Kasumi-1 (cell line): Measurements from ENCODE around the gene ESF1.
A peak's percentile ranks its signal among the peaks of the same experiment; 100 is the strongest.
"Not testable (repeated sequence)": the region's sequence is repeated elsewhere in the genome, so short reads cannot be mapped to it uniquely, and the experiment has no call there.

Experiments
- DNase-seq, 2 experiments: peaks; one replicate each; lab custom pipeline; 2025; lab: John Stamatoyannopoulos, UW

The ESF1 gene

DNA sequence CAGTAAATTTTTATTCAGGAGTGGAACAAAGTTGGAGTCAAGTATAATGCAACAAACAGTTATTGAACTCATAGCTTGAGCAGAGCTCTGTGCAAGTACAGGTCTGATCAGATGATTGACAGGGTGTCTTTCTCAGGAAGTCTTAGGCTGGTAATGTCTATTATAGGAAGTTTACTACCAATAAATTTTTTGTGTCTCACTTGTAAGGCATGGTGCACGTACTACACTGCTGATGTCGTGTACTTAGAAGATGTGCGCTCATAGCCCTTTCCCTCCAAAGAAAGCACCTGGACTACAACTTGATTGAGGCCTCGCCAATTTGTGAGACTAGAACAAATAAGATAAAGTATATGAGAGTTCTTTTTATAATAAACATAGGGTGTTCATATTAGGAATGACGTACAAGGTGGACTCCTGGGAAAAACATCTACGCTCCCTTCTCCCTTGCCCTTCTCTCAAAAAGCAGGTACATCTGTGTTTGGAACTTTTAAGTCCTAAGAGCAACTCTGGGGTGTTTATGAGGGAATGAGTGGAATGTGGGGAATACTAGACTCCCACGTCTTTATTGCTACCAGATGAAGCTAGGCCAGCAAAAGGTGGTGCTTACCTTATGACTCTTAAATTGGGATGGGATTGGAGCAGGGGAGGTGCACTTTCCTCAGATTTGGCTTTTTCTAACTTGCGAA, 1.6 kb upstream of the ESF1 start:
- DNase-seq = no peak

DNA sequence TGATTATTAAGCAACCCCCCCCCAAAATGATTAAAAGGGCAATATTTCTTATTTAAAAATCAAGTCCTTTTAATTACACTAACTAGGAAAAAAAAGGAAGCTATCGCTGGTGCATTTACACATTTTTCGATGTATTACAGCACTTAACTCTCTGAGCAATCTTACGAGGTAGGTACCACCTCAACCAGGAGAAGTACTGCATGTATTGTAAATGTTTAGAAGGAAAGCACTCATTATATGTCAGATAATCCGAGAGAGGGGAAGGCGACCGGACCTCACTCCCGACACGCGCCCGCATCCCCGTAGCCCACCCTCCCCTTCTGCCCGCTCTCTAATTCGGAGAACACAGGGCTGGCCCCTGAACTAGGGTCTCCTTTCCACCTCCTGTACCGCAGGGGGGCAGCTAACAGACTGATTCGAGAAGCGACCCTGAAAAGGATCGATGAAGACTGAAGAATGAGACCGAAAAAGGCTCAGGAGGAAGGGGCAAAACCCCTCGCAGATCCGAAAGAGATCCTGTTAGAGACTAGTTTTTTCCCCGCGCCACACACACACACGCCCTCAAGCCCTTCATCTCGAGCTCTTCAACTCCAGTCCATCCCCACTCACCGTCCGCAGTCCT, 337 bp downstream of the ESF1 start:
- no peak for DNase-seq

DNA sequence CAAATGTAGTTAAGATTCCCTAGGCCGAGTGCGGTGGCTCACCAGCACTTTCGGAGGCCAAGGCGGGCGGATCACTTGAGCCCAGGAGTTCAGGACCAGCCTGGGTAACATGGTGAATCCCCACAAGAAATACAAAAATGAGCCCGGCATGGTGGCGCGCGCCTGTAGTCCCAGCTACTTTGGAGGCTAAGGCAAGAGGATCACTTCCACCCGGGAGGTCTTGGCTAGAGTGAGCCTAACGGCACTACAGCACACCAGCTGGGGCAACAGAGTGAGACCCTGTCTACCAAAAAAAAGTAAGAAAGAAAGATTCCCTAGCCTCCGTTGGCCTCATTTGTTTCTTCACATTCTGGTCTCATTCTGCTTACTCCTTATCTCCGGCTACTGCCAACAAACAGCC, 1.2 kb downstream of the ESF1 start:
- no peak for DNase-seq

DNA sequence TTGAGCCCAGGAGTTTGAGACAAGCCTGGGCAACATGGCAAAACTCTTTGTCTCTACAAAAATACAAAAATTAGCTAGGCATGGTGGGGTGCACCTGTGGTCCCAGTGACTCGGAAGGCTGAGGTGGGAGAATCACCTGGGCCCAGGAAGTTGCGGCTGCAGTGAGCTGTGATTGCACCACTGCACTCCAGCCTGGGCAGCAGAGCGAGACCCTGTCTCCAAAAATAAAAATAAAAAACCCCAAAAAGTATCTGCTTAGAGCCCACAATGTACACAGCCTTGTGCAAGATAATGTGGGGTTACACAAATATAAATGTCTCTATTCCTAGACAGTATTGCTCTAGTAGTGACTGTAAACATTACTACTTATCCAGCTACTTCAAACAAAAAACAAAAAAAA, 5.9 kb downstream of the ESF1 start:
- no peak for DNase-seq

DNA sequence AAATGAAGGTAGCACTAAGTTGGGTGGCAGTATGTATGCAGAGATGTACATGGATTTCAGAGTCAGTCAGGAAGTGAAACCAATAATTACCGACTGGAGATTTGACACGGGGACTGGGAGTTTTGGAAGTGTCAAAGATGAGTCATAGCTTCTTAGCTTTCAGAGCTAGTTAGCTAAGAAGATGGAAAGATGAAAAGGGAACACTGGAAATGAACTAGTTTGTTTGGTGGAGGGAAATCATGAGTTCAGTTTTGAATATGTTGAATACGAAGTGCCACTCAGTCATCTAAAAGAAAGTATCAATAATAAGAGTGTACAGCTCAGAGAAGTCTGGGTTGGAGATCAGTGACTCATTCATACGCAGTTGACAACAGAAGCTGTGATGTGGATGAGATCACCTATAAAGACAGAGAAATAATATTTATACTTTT, 7.5 kb downstream of the ESF1 start:
- DNase-seq = no peak

DNA sequence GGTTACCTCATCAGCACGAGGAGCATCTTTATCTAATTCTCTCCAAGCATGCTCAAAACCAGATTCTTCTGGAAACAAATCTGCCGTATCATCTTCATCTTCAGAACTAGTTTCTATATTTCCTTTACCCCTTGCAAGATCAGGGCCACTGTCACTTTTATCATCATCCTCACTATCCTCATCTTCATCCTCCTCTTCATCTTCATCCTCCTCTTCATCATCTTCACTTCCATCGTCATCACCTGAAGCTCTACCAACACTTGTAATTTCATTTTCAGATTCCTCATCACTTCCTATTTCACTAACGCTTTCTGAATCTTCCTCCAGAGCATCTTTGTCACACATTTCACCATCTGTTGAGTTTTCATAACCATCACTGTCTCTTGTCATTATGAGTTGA, 8.9 kb downstream of the ESF1 start:
- DNase-seq = no peak

DNA sequence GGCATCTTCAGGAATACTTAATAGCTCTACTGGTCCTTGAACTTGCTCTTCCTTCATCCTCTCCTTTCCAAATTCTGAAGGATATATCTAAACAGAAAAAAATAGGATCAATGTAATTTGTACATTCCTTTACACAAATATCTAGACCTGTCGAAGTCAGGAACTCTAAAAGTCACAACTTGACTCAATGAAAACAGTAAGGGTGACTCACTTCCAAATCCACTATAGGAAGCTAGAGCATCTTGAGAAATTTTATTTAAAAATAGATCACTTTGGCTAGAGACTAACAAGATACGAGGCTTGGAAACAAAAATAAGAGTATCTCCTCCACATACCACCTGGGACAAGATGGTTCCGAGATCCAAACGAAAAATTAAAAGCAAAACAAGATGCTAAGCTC, 12.2 kb downstream of the ESF1 start:
- DNase-seq = no peak

DNA sequence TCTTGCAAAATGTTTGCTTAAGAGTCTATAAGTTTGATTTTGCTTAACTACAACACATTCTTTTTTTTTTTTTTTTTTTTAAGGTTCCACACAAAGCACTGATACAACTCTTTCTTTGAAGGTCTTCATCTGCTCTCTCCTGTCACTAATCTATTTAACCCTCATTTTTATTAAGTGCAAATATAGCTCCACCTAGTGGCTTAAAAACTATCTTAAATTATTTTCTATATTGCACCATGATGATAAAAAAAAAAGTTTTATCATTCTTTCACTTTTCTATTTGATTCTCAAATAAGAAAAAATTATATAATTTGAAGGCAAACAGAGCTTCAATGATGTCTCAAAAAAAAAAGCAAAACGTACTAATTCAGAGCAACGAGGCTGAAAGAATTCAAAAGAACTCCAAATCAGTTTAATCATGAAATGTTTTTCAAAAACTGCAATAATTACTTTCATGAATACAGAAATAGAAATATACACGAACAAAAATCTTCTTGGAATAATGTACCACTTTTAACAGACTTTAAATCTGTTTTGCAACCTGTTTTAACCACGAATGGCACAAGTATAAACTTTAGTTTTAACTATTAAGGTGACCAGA, 12.8 kb downstream of the ESF1 start:
- peak; percentile 66 to 90 for DNase-seq

DNA sequence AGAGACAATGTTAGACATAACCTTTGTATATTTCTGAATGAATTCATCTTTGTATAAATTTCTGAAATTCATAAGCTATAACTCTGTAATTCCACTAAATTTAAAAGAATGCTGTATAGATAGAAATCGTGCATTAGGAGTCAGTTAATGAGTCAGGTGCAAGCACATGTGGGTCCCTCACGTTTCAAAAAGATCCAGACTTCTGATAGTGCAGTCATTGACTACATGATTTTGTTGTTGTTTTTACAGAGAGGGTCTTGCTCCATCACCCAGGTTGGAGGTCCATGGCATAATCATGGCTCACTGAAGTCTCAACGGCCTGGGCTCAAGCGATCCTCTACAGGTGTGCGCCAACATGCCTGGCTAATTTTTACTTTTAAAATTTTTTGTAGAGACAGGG, 14.6 kb downstream of the ESF1 start:
- DNase-seq = no peak

DNA sequence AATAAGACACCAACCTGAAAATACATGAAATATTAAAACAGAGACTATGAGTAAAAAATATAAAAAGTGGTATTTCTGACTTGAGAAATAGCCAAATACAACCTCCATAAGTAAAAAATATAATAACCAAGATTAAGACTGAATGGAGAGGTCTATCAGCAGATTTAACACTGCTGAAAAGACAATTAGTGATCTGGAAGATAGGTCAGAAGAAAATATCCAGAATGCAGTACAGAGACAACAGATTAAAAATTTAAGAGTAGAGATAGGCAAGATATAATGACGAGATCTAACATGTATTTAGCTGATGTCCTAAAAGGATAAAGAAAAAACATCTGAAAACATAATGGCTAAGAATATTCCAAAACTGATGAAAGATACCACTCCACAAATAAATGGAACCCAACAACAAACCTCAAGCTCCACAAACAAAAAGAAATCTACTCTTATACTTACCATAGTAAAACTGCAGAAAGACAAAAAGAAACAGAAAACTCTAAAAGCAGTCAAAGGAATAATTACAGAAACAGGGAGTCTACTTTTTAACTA, 18.8 kb downstream of the ESF1 start:
- DNase-seq = no peak

DNA sequence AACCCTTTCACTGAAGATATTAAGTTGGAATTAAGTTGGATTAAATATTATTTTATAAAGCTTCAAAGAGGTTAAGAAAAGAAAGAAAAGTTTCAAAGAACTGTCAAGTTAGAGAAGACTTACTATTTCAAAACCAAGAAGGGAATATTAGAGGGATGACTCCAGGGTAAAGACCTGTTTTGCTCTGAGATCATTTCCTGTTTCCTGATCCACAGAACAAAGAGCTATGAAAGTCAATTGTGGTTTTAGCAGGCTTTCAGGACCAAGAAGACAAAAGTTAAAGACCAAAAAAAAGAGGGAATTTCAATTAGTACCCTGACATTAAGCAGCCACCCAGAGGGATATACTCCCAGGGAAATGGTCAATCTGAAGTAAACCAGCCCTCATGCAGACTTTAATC, 19.4 kb downstream of the ESF1 start:
- peak; percentile 14 to 16 for DNase-seq

DNA sequence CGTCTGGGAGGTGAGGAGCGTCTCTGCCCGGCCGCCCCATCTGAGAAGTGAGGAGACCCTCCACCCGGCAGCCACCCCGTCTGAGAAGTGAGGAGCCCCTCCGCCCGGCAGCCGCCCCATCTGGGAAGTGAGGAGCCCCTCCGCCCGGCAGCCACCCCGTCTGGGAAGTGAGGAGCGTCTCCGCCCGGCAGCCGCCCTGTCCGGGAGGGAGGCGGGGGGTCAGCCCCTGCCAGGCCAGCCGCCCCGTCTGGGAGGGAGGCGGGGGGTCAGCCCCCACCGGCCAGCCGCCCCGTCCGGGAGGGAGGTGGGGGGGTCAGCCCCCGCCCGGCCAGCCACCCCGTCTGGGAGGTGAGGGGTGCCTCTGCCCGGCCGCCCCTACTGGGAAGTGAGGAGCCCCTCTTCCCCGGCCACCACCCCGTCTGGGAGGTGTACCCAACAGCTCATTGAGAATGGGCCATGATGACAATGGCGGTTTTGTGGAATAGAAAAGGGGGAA, 24.2 kb downstream of the ESF1 start:
- DNase-seq = not testable (repeated sequence)

DNA sequence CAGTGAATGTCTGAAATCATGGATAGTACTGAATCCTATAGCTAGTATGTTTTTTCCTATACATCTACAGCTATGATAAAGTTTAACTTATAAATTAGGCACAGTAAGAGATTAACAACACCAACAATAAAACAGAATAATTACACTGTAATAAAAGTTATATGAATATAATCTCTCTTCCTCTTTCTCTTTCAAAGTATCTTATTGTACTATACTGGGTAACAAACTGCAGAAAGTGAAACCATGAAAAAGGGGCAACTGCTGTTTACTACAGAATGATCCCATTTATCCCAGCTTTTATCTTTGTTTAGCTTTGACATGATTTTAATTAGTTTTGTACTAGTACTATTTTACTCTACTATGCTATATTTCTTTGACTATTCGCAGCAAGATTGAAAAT, 25.8 kb downstream of the ESF1 start:
- peak in 1 of 2 experiments; percentile 9 for DNase-seq

DNA sequence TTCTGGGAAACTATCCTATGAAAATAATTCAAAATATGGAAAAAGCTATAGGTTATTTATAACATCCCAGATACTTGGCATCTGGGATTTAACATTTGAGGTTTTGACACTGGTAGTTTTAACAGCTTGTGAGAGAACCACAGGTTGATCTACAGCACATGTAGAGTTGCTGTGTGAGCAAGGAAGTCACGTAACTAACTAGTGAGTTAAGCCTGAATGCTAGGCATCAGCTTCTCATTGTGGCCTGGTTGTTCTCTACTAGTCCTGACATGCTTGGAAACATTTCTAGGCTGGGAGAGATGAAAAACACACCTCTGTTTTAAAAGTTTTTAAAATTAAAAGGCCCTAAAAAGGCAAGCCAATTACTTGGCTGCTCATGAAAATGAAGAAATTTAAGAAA, 28.2 kb downstream of the ESF1 start:
- DNase-seq = no peak

DNA sequence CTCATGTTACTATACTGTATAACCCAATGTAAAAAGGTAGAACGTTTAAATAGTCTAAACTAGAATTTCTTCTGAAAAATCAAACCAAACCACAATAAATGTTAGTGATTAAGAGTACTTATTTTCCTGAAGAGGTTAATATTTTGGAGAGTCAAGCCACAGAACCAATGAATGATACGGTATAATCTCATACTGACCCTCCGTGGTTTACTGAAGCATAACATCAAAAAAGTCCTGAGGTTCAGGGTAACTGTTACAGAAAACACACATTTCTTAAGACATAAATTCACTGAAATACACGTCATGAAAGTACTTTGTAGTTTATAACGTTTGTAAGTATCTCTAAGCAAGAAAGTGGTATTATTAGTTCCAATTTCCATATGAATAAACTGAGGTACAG, 28.9 kb downstream of the ESF1 start:
- DNase-seq = no peak

DNA sequence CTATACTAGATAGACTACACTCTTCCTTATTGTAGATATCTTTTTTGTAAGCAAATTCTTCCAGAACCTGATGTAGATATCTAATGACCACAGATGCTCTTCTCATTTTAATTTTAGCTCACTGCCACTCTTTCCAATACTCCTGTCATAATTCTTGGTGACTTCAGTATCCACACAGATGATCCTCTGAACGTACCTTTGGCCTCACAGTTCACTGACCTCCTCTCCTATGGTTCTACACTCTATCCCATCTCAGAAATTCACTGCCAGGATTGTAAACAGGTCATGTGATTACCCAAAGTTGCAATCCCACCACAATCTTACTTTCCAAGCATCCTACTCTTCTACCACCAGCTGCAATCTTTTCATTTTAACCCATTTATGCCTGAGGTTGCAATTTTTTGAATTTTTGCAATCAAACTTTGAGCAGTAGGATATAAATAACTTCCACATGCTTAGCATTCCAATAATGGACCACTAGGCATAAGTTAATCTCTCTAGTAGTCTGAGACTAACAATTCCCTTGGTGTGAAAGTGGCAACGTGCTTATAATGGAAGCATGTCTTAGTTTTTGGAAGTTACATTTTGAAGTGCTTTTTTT, 31.2 kb downstream of the ESF1 start:
- no peak for DNase-seq

DNA sequence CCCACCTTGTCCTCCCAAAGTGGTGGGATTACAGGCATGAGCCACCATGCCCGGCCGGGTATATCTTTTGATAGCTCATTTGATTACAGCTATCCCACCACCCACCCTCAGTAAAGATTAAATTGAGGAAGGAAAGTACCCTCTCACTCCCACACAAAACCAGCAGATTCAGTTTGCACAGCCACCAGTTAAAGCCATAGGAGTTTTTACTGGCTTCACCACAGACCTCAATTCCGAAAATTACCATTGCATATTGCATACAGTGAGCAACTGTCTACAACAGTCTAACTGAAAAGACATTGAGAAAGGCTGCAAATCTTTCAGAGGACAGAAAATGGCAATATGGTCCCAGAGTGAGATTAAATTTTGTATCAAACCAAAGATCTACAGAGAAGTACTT, 34.9 kb downstream of the ESF1 start:
- DNase-seq = peak; percentile 83 to 85

DNA sequence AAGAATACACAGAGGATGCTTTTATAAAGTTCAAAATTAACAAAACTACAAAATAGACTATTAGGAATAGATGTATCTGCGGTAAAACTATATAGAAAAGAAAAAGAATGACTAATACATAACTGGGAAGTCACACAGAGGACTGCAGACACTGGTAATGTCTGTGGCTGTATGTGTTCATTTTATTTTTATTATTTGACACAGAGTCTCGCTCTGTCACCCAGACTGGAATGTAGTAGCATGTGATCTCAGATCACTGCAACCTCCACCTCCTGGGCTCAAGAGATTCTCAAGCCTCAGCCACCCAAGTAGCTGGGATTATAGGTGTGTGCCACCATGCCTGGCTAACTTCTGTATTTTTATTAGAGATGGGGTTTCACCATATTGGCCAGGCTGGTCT, 38.9 kb downstream of the ESF1 start:
- no peak for DNase-seq

DNA sequence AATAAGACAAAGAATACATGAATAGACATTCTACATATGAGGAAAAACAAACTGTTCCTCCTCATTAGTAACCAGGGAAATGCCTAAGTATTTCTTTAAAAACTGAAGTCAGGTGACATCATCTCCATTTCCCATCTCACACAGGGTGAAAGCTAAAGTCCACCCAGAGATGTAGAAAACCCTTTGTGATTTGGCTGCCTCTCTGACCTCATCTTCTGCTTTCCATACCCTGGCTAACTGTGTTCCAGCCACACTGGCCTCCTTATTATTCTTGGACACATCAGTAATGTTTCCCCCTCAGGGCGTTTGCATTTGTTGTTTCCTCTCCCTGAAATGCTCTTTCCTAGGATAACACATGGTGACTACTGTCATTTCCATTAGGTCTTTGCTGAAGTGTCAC, 40.4 kb downstream of the ESF1 start:
- no peak for DNase-seq

DNA sequence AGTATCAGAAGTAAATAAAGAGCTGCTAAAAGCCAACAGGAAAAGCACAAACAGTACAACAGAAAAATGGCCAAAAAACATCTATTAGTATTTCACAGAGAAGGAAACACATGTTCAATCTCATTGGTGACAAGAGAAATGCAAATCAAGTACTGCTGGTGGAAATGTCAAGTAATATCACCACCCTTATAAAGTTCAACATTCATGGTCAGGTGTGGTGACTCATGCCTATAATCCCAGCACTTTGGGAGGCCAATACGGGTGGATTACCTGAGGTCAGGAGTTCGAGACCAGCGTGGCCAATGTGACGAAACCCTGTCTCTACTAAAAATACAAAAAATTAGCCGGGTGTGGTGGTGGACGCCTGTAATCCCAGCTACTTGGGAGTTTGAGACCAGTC, 42.8 kb downstream of the ESF1 start:
- no peak for DNase-seq

DNA sequence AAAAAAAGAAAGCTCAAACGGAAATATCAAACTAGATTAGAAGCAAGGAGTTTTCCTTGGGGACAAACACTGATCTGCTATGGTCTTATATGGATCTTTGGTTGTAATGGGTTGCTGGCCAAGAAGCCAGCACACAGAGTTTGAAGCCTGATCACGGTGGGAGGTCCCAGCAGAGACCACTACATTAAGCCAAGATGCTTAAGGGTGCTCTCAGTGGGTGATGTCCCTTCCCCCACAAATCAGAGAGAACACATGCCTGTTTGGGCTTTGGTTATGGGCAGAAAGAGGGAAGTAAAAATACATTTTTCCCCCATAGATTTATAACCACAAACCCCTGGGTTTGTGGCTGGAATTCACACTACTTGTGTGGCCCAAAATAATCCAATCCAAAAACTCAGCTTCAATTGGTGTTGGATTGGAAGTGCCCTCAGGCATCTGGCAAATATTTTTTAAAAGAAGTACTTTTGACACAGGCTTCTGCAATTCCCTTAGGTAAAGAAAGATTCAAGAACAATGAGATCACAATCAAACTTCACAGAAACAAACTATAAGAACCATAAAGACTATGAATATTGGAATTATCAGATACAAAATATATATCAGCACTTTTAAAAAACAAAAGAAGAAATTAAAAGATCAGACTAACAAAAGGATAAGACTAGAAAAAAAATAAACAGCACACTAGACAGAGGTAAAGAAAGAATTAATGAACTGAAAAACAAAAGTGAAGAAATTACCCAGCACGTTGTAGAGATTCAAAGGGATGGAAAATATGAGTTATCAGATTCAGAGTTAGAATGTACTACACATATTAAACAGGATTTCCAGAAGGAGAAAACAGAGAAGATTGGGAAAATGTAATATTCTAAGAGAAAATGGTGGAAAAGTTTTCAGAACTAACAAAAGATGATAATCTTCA, 44.7 kb downstream of the ESF1 start:
- DNase-seq = no peak

DNA sequence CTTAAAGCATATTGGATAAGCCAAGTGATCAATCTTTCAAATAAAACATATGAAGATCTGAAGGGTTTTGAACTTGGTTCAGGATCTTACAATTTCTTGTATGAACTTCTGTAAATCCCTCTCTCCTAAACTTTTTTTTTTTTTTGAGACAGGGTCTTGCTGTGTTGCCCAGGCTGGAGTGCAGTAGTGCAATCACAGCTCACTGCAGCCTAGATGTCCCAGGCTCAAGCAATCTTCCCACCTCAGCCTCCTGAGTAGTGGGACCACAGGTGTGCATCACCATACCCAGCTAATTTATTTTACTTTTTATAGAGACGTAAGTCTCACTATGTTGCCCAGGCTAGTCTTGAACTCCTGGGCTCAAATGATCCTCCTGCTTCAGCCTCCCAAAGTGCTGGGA, 46.5 kb downstream of the ESF1 start:
- not testable (repeated sequence) for DNase-seq
